Measurements from ENCODE around the gene IQCC.

IQCC gene

DNA sequence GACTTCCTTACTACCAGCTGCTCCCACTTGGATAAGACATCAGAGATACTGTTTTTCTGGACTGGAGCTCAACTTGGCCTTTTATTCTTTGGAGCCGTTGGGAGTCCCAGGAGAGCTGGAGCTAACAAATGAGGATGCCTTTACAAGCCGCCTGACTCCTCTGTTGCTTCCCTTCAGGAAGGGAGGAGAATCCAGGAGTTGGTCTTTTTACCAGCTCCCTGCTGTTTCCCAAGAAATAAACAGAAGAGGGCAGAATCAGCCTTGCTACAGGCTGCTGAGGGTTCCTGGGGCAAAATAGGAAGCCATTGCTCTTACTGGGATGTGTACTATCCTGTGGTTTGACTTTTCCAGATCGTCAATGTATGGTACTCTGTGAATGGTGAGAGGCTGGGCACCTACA, 18.2 kb downstream of the IQCC start:
- peaks cover 45% of the 10 kb centered on the region for H3K36me3 Mint-ChIP-seq (ENCODE audit: low read depth)
- H3K4me1 Mint-ChIP-seq: peaks cover 48% of the 10 kb centered on the region
- H3K27ac Mint-ChIP-seq: peak overlapping the region; percentile 54
- H3K4me3 Mint-ChIP-seq: peak overlapping the region; percentile 96
- DNase-seq: no peak
- no peaks in the 10 kb centered on the region for H3K27me3 Mint-ChIP-seq (ENCODE audit: low read depth, poor library complexity)
- no peaks in the 10 kb centered on the region for H3K9me3 Mint-ChIP-seq
- TF ChIP-seq, protein P1, sequence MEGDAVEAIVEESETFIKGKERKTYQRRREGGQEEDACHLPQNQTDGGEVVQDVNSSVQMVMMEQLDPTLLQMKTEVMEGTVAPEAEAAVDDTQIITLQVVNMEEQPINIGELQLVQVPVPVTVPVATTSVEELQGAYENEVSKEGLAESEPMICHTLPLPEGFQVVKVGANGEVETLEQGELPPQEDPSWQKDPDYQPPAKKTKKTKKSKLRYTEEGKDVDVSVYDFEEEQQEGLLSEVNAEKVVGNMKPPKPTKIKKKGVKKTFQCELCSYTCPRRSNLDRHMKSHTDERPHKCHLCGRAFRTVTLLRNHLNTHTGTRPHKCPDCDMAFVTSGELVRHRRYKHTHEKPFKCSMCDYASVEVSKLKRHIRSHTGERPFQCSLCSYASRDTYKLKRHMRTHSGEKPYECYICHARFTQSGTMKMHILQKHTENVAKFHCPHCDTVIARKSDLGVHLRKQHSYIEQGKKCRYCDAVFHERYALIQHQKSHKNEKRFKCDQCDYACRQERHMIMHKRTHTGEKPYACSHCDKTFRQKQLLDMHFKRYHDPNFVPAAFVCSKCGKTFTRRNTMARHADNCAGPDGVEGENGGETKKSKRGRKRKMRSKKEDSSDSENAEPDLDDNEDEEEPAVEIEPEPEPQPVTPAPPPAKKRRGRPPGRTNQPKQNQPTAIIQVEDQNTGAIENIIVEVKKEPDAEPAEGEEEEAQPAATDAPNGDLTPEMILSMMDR (IDR thresholded peaks at IDR 0.05): no peak

- DNase-seq: no peak
- Mint-ChIP-seq H3K4me1 (peaks cover 48% of the 10 kb centered on the region), H3K4me3 (peak overlapping the region; percentile 72), H3K27ac (peak overlapping the region; percentile 54), H3K36me3 (ENCODE audit: low read depth) (peaks cover 49% of the 10 kb centered on the region), H3K9me3 (no peaks in the 10 kb centered on the region), H3K27me3 (ENCODE audit: low read depth, poor library complexity) (no peaks in the 10 kb centered on the region)
- TF ChIP-seq, protein P1 (IDR thresholded peaks at IDR 0.05): no peak
These were observed 18.8 kb downstream of the IQCC start for GRCh38 chr1:32224285-32224684.

GRCh38 chr1:32228771-32229170, 23.3 kb downstream of the IQCC start:
- TF ChIP-seq, protein P1 (IDR thresholded peaks at IDR 0.05): no peak
- H3K4me3 Mint-ChIP-seq: no peak overlapping the region
- peak overlapping the region; percentile 88 for H3K27ac Mint-ChIP-seq
- H3K27me3 Mint-ChIP-seq (ENCODE audit: low read depth, poor library complexity): no peaks in the 10 kb centered on the region
- peaks cover 6% of the 10 kb centered on the region for H3K4me1 Mint-ChIP-seq
- no peak for DNase-seq
- no peaks in the 10 kb centered on the region for H3K9me3 Mint-ChIP-seq
- H3K36me3 Mint-ChIP-seq (ENCODE audit: low read depth): peaks cover 44% of the 10 kb centered on the region

DNA sequence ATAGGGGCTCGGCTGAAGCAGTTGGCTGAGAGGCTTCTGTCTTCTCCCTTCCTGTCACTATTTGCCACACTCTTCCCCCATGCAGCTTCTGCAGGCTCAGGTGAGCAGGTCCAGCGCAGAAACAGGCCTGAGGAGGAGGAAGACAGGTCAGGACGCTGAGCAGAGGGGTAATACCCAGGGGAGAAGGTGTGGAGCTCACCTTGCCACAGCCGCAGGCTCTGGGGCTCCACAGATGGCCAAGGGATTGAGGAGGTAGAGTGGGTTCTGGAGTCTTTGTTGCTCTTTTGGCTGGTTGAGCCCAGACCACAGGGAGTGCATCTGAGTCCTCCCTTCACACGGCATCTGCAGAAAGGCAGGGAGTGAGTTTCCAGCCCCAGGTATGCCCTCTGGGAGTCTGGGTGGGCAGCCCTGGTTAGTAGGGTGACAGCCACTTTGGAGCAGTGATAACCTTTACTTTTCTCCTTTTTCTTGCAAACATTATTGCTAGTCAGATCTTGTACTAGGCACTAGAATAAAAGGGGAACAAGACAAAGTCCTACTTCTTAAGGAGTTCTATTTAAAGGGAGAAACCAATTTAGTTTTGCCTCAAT, 26.5 kb downstream of the IQCC start:
- peaks cover 32% of the 10 kb centered on the region for H3K36me3 Mint-ChIP-seq (ENCODE audit: low read depth)
- TF ChIP-seq, protein P1 (IDR thresholded peaks at IDR 0.05): no peak
- no peak for DNase-seq
- no peaks in the 10 kb centered on the region for H3K27me3 Mint-ChIP-seq (ENCODE audit: low read depth, poor library complexity)
- H3K9me3 Mint-ChIP-seq: no peaks in the 10 kb centered on the region
- no peak overlapping the region for H3K4me3 Mint-ChIP-seq
- no peak overlapping the region for H3K27ac Mint-ChIP-seq
- H3K4me1 Mint-ChIP-seq: peaks cover 7% of the 10 kb centered on the region

- TF ChIP-seq, protein P1 (IDR thresholded peaks at IDR 0.05): no peak
- H3K27ac Mint-ChIP-seq: no peak overlapping the region
- H3K36me3 Mint-ChIP-seq (ENCODE audit: low read depth): peaks cover 27% of the 10 kb centered on the region
- H3K27me3 Mint-ChIP-seq (ENCODE audit: low read depth, poor library complexity): no peaks in the 10 kb centered on the region
- no peak overlapping the region for H3K4me3 Mint-ChIP-seq
- DNase-seq: no peak
- peaks cover 7% of the 10 kb centered on the region for H3K4me1 Mint-ChIP-seq
- no peaks in the 10 kb centered on the region for H3K9me3 Mint-ChIP-seq
These were observed 27.3 kb downstream of the IQCC start for GRCh38 chr1:32232558-32233304.

- DNase-seq: no peak
- Mint-ChIP-seq H3K4me1 (peaks cover 17% of the 10 kb centered on the region), H3K36me3 (ENCODE audit: low read depth) (peaks cover 12% of the 10 kb centered on the region), H3K27ac (peak overlapping the region; percentile 48), H3K9me3 (no peaks in the 10 kb centered on the region), H3K4me3 (no peak overlapping the region), H3K27me3 (ENCODE audit: low read depth, poor library complexity) (peaks cover 3% of the 10 kb centered on the region)
- TF ChIP-seq, protein P1 (IDR thresholded peaks at IDR 0.05): no peak
These were observed 29.3 kb downstream of the IQCC start for GRCh38 chr1:32234792-32235191.

All from nephron progenitor cell (in vitro differentiated cells).